Measurements from ENCODE around the gene TTC28. TPM values are rescaled to one million over a fixed set of nuclear protein-coding genes. Genes with fewer than 3 reads are reported as not detected.
A peak's percentile ranks its signal among the peaks of the same experiment; 100 is the strongest.

TTC28 gene
- total RNA-seq, 2 donors from 2014 or later = 0.40 to 1.9 TPM

DNA sequence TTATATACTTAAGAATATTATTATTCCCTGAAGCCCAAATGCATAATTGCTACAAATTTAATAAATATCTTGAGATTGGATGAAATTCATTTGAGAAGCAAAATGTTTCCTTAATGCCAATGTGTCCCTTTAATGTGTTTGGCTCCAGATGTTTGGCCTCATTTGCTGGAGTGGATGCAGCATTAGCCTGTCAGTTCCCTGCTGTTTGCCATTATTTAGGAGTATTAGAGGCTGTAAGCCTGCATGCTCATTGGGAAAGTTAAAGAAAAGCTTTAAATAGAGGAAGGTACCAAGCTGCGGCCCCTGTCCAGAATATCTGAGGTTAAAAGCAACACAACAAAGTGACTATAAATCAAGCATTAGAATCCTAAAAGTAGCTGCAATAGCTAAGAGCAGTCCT lies 705.8 kb downstream of the TTC28 start:
- Mint-ChIP-seq H3K4me3 (no peak overlapping the region), H3K4me1 (peaks cover 3% of the 10 kb centered on the region), H3K27ac (no peak overlapping the region), H3K27me3 (no peaks in the 10 kb centered on the region), H3K36me3 (ENCODE audit: low read depth) (peaks cover 3% of the 10 kb centered on the region)
- no peaks in the 10 kb centered on the region for H3K9me3 ChIP-seq (ENCODE audit: control insufficient read depth, low read length, poor library complexity, severe bottlenecking)
- ATAC-seq = no peak
- DNase-seq = no peak

DNA sequence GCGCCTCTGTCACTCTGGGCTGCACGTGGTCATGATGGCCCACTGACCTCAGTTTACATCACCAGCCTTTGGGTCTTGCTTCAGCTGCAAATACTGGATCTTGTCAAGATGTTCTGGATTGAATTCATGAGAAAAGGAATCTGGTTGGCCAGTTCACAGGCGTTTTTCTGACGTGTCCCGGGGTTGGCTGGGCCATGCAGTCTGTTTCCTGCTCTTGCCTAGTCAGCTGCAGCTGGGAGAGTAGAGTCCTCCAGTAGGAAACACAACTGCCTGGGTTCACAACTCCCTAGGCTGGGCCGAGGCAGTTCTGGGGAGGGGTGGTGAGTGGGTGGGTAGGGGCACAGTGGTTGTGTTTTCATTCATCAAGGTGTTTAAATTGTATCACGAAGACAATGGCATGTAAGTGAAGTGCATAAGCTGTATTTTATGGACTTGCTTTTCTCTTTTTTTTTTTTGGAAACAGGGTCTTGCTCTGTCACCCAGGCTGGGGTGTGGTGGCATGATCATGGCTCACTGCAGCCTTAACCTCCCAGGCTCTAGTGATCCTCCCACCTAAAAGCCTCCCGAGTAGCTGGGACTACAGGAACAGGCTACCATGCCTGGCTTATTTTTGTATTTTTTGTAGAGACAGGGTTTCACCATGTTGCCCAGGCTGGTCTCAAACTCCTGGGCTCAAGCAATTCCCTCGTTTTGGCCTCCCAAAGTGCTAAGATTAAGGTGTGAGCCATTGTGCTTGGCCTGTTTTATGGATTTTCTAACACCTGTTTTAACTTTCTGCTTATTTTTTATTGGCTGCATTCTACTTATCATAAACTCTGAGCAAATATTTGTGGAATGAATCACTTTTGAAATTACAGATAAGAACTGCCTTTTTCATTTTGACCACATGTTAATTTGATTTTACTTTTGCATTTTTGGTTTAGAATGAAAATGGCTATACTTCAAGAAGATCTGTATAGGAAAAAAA lies 706.6 kb downstream of the TTC28 start:
- DNase-seq = no peak
- peaks cover 3% of the 10 kb centered on the region for H3K4me1 Mint-ChIP-seq
- no peak for ATAC-seq
- H3K36me3 Mint-ChIP-seq (ENCODE audit: low read depth) = peaks cover 3% of the 10 kb centered on the region
- no peak overlapping the region for H3K4me3 Mint-ChIP-seq
- no peak overlapping the region for H3K27ac Mint-ChIP-seq
- no peaks in the 10 kb centered on the region for H3K9me3 ChIP-seq (ENCODE audit: control insufficient read depth, low read length, poor library complexity, severe bottlenecking)
- H3K27me3 Mint-ChIP-seq = no peaks in the 10 kb centered on the region

DNA sequence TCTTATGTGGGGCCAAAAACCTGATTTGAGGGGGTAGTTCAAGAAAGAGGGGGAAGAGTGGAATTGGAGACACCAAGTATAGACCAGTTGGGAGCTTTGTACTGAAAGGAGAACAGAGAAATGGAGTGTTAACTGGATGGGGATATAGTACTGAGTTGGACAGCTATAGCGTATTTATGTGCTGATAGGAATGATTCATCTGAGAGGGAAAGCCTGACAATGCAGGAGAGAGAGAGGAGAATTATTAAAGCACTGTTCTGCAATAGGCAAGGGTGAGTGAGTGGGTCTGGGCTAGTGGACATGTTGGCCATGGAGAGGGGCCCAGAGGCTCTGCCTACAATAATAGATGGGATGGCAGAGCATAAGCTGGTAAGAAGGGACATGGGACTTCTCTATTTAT lies 707.7 kb downstream of the TTC28 start:
- Mint-ChIP-seq H3K27ac (no peak overlapping the region), H3K27me3 (no peaks in the 10 kb centered on the region), H3K36me3 (ENCODE audit: low read depth) (peaks cover 3% of the 10 kb centered on the region), H3K4me1 (peaks cover 3% of the 10 kb centered on the region), H3K4me3 (no peak overlapping the region)
- DNase-seq (no peak), ATAC-seq (no peak)
- H3K9me3 ChIP-seq (ENCODE audit: control insufficient read depth, low read length, poor library complexity, severe bottlenecking) = no peaks in the 10 kb centered on the region

DNA sequence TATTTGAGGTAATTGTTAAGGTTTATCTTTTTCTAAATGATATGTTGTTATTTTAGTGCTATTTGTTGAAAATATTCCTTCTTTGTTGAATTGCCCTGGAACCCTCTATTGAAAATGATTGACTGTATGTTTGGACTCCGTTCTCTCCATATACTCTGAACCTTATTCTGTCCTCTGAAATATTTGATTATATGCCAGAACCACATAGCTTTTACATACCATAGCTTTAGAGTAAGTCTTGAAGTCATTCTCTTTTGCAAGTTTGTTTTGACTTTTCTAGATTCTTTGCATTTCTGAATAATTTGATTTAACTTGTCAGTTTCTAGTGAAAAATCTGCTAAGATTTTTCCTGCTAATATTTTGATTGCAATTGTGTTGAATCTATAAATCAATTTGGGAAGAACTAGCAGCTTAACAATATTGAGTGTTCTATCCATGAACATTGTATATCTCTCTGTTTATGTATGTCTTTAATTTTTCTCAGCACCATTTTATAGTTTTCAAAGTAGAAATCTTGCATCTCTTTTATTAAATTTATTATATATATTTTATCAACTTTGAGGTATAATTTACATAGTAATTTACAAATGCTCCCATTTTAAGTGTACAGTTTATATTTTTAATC lies 708.9 kb downstream of the TTC28 start:
- Mint-ChIP-seq H3K4me1 (peaks cover 6% of the 10 kb centered on the region), H3K27me3 (no peaks in the 10 kb centered on the region), H3K36me3 (ENCODE audit: low read depth) (peaks cover 1% of the 10 kb centered on the region), H3K4me3 (no peak overlapping the region), H3K27ac (no peak overlapping the region)
- no peak for DNase-seq
- H3K9me3 ChIP-seq (ENCODE audit: control insufficient read depth, low read length, poor library complexity, severe bottlenecking) = no peaks in the 10 kb centered on the region
- no peak for ATAC-seq

GRCh38 chr22:27966168-27967064 lies 713.2 kb downstream of the TTC28 start:
- no peak overlapping the region for H3K4me3 Mint-ChIP-seq
- ATAC-seq = no peak
- H3K4me1 Mint-ChIP-seq = peaks cover 4% of the 10 kb centered on the region
- H3K27me3 Mint-ChIP-seq = no peaks in the 10 kb centered on the region
- no peak for DNase-seq
- H3K9me3 ChIP-seq (ENCODE audit: control insufficient read depth, low read length, poor library complexity, severe bottlenecking) = no peaks in the 10 kb centered on the region
- no peaks in the 10 kb centered on the region for H3K36me3 Mint-ChIP-seq (ENCODE audit: low read depth)
- H3K27ac Mint-ChIP-seq = no peak overlapping the region

DNA sequence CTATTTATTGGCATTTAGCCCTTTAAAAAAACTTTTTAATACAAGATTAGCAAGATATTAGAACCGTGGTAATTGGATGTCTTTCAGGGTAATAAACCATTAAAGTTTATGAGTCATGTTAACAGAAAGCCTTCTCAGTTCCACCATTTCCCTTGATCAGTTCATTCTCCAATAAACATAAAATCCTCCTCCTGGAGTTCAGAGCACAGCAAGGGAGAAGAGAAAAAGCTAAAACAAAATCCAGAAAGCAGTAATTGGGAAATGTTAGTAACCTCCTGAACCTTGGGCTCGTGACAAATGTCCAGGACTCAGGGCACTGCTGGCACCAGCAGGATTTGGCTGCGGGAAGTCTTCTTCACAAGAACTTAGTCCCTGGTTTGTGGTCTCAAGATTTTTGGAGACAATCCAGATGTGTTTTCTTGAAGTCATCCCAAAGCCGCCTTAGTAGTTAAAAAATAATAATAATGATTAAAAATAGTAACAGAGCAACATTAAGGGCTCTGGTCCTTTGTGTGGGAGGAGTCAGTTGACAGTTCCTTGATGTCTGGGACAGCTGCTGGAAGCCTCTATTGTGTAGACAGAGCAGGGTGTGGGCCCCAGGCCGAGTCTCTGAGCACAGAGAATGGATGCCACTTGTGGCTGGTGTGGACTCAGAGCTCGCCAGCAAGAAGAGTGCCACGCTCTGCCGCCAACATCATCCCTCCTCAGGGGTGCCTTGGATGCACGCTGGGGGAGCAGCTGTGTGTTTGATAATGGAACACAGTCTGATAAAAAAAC lies 717.2 kb downstream of the TTC28 start:
- Mint-ChIP-seq H3K27me3 (no peaks in the 10 kb centered on the region), H3K27ac (no peak overlapping the region), H3K4me1 (peaks cover 4% of the 10 kb centered on the region), H3K4me3 (no peak overlapping the region), H3K36me3 (ENCODE audit: low read depth) (no peaks in the 10 kb centered on the region)
- no peak for DNase-seq
- no peak for ATAC-seq
- H3K9me3 ChIP-seq (ENCODE audit: control insufficient read depth, low read length, poor library complexity, severe bottlenecking) = no peaks in the 10 kb centered on the region

DNA sequence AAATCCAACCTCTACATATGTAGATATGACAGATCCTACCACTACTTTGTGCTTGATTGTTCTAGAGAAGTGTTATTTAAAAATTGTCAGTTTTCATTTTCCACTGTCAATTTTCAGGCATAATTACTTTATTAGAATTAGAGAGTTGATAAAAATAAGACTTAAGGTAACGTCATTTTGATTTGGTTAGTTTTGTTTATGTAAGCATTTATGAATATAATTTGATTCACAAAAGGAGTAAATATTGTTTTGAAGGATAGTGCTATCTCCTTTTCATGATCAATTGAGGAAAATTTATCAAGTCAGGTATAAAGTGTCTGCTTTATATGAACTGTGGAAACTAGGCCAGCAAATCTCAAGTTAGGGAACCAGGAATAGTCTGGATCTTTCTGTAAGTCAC lies 718.0 kb downstream of the TTC28 start:
- ATAC-seq (no peak), DNase-seq (no peak)
- peaks cover 4% of the 10 kb centered on the region for H3K4me1 Mint-ChIP-seq
- H3K27me3 Mint-ChIP-seq = no peaks in the 10 kb centered on the region
- no peak overlapping the region for H3K27ac Mint-ChIP-seq
- H3K9me3 ChIP-seq (ENCODE audit: control insufficient read depth, low read length, poor library complexity, severe bottlenecking) = no peaks in the 10 kb centered on the region
- H3K4me3 Mint-ChIP-seq = no peak overlapping the region
- H3K36me3 Mint-ChIP-seq (ENCODE audit: low read depth) = no peaks in the 10 kb centered on the region

GRCh38 chr22:27961182-27961581 lies 718.5 kb downstream of the TTC28 start:
- ATAC-seq = no peak
- peak overlapping the region; percentile 27 for H3K27ac Mint-ChIP-seq
- no peaks in the 10 kb centered on the region for H3K36me3 Mint-ChIP-seq (ENCODE audit: low read depth)
- no peak for DNase-seq
- H3K27me3 Mint-ChIP-seq = no peaks in the 10 kb centered on the region
- no peak overlapping the region for H3K4me3 Mint-ChIP-seq
- H3K4me1 Mint-ChIP-seq = peaks cover 4% of the 10 kb centered on the region
- no peaks in the 10 kb centered on the region for H3K9me3 ChIP-seq (ENCODE audit: control insufficient read depth, low read length, poor library complexity, severe bottlenecking)

DNA sequence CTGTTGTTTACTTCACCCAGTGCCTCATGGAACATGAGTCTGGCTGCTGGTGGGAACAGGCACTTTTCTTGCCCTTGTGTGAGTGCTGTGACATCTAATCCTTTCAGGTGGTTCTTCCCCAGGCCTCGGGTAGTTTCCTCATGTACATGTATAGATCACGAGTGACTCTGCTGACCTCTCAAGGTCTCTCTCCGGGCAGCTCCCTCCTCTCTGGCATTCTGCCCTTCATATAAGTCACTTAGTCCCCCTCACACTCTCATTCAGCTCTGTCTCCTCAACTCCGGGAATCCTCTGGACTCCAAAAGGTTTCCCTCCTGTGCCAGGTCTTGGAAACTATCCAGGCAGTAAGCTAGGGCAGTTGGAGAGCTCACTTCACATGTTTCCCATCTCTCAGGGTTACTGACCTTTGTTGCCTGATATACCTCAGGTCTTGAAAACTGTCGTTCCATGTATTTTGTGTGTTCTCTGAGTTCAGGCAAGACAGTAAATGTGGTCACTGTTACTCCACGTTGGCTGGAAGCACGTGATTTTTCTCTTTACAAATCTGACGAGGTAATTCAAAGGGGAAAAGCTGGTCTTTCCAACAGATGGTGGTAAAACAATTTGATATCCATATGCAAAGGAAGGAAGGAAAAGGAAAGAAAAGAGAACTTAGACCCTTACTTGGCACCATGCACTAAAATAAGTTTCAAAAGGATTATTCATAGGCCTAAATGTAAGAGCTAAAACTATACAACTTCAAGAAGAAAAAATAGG lies 720.1 kb downstream of the TTC28 start:
- Mint-ChIP-seq H3K27ac (no peak overlapping the region), H3K4me1 (no peaks in the 10 kb centered on the region), H3K36me3 (ENCODE audit: low read depth) (no peaks in the 10 kb centered on the region), H3K4me3 (no peak overlapping the region), H3K27me3 (no peaks in the 10 kb centered on the region)
- DNase-seq = no peak
- no peak for ATAC-seq
- H3K9me3 ChIP-seq (ENCODE audit: control insufficient read depth, low read length, poor library complexity, severe bottlenecking) = no peaks in the 10 kb centered on the region

DNA sequence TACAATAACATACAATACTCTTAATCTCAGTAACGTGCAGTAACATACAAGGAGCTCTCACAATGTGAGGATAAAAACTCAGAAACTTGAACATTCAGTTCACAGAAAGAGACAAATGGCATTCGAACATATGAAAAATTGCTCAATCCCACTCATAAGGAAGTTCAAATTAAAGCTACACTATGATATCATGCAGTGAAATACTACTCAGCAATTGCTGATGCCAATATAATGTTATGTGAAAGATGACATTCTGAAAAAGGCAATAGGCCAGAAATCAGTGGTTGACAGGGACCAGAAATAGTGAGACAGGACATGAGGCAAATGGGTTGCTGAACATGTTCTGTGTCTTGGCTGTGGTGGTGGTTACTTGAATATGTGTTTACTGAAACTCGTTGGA lies 726.9 kb downstream of the TTC28 start:
- Mint-ChIP-seq H3K4me3 (no peak overlapping the region), H3K27ac (no peak overlapping the region), H3K27me3 (no peaks in the 10 kb centered on the region), H3K4me1 (no peaks in the 10 kb centered on the region), H3K36me3 (ENCODE audit: low read depth) (no peaks in the 10 kb centered on the region)
- ATAC-seq = no peak
- DNase-seq = no peak
- H3K9me3 ChIP-seq (ENCODE audit: control insufficient read depth, low read length, poor library complexity, severe bottlenecking) = no peaks in the 10 kb centered on the region

DNA sequence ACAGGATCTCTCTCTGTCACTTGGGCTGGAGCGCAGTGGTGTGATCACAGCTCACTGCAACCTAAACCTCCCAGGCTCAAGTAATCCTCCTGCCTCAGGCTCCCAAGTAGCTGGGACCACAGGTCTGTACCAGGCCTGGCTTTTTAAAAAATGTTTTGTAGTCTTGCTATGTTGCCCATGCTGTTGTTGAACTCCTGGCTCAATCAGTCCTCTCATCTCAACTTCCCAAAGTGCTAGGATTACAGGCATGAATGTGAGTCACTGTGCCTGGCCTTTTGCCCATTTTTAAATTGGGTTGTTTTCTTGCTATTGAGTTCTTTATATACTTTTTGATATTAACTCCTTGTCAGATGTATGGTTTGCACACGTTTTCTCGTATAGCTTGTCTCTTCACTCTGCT lies 727.5 kb downstream of the TTC28 start:
- no peak overlapping the region for H3K27ac Mint-ChIP-seq
- ATAC-seq (no peak), DNase-seq (no peak)
- H3K4me1 Mint-ChIP-seq = peaks cover 1% of the 10 kb centered on the region
- peaks cover 4% of the 10 kb centered on the region for H3K36me3 Mint-ChIP-seq (ENCODE audit: low read depth)
- no peaks in the 10 kb centered on the region for H3K9me3 ChIP-seq (ENCODE audit: control insufficient read depth, low read length, poor library complexity, severe bottlenecking)
- H3K27me3 Mint-ChIP-seq = no peaks in the 10 kb centered on the region
- no peak overlapping the region for H3K4me3 Mint-ChIP-seq

DNA sequence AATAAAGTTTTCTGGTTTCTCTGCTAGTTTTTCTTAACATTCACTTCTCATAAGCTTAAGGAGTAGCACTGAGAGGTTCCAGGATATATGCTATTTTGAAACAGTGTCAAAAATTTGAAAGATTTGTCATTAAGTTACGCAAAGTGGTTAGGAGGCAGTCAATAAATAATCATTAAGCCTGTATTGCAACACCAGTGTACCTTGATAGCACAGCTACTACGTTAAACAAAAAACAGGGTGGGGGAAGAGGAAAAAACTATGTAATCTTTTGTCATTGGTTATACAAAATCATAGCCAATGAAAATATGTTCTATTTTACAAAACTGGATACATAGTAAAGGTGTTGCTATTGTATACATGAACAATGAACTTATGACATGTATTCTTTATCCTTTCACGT lies 730.2 kb downstream of the TTC28 start:
- Mint-ChIP-seq H3K36me3 (ENCODE audit: low read depth) (peaks cover 9% of the 10 kb centered on the region), H3K27me3 (no peaks in the 10 kb centered on the region), H3K27ac (no peak overlapping the region), H3K4me3 (no peak overlapping the region), H3K4me1 (peaks cover 4% of the 10 kb centered on the region)
- no peak for DNase-seq
- H3K9me3 ChIP-seq (ENCODE audit: control insufficient read depth, low read length, poor library complexity, severe bottlenecking) = no peaks in the 10 kb centered on the region
- ATAC-seq = no peak
